HepG2 (cell line): ENCODE data around the gene STIM2. TPM values are rescaled to one million over a fixed set of nuclear protein-coding genes. Genes with fewer than 3 reads are reported as not detected.

Experiments used
- ARHGAP35 ChIP-seq: sonication (generic); formaldehyde crosslinking; IDR thresholded peaks from 2 replicates; pipeline ENCODE4 v1.9.0; 2022; ENCODE audit warnings: mild to moderate bottlenecking, inconsistent platforms, moderate library complexity, missing genetic modification reagents, borderline replicate concordance
- DDIT3 ChIP-seq: sonication (generic); formaldehyde crosslinking; IDR thresholded peaks from 2 replicates; pipeline ENCODE4 v1.4.0; 2020; ENCODE audit warnings: mild to moderate bottlenecking, missing genetic modification reagents
- E2F1 ChIP-seq: sonication (generic); formaldehyde crosslinking; IDR thresholded peaks from 2 replicates; pipeline ENCODE4 v1.5.0; 2020; ENCODE audit warnings: missing genetic modification reagents
- EZH2 ChIP-seq: conservative IDR thresholded peaks from 2 replicates; pipeline ENCODE4 v1.6.1; 2012; ENCODE audit warnings: mild to moderate bottlenecking, low read depth, low read length, moderate library complexity
- FUBP1 ChIP-seq: sonication (generic); formaldehyde crosslinking; IDR thresholded peaks from 2 replicates; pipeline ENCODE4 v1.5.1; 2020; ENCODE audit warnings: missing genetic modification reagents, mild to moderate bottlenecking, borderline replicate concordance
- HMGA1 ChIP-seq: sonication (generic); formaldehyde crosslinking; conservative IDR thresholded peaks from 2 replicates; pipeline ENCODE4 v1.4.0; 2020; ENCODE audit warnings: missing genetic modification reagents
- HOXA5 ChIP-seq: sonication (generic); formaldehyde crosslinking; IDR thresholded peaks from 2 replicates; pipeline ENCODE4 v1.4.0; 2020; ENCODE audit warnings: missing genetic modification reagents
- TGIF2 ChIP-seq: IDR thresholded peaks from 2 replicates; pipeline ENCODE4 v1.6.1; 2016; ENCODE audit warnings: control low read depth, missing compliant biosample characterization
- ZBTB7A ChIP-seq: sonication (generic); formaldehyde crosslinking; IDR thresholded peaks from 2 replicates; pipeline ENCODE4 v1.8.0; 2022; ENCODE audit warnings: mild to moderate bottlenecking, missing genetic modification reagents
- ZMAT3 ChIP-seq: sonication (generic); formaldehyde crosslinking; conservative IDR thresholded peaks from 2 replicates; pipeline ENCODE4 v1.7.0; 2021; ENCODE audit warnings: missing genetic modification reagents
- ZNF232 ChIP-seq: sonication (generic); formaldehyde crosslinking; IDR thresholded peaks from 2 replicates; pipeline ENCODE4 v1.4.0; 2020; ENCODE audit warnings: missing genetic modification reagents, borderline replicate concordance
- ZNF567 ChIP-seq: sonication (generic); formaldehyde crosslinking; IDR thresholded peaks from 2 replicates; pipeline ENCODE4 v1.8.1; 2023; ENCODE audit warnings: mild to moderate bottlenecking, missing genetic modification reagents, borderline replicate concordance
- ZNF629 ChIP-seq: sonication (generic); formaldehyde crosslinking; conservative IDR thresholded peaks from 2 replicates; pipeline ENCODE4 v1.5.0; 2020; ENCODE audit warnings: missing genetic modification reagents
- ZNF776 ChIP-seq: sonication (generic); formaldehyde crosslinking; IDR thresholded peaks from 2 replicates; pipeline ENCODE4 v1.4.0; 2020; ENCODE audit warnings: mild to moderate bottlenecking, missing genetic modification reagents
- polyA plus RNA-seq, 8 experiments: library from polyadenylated mRNA; depleted of rRNA in 3 of 8; stranded (reverse) in 7 of 8; unstranded in 1 of 8; fragments of >200 nt; fragmentation: Illumina TruSeq in 4 of 8; extraction: Trizol in 4 of 8; gene quantifications; 2 replicates each; pipeline versions ENCODE4 v1.2.1 to v1.2.3, GENCODE V29; 2011 to 2016; ENCODE audit warnings: low read depth in 4 of 8, missing spikeins in 1 of 8, mixed read lengths in 1 of 8; ENCODE audit not compliant: insufficient read depth in 1 of 8
- total RNA-seq, 5 experiments: library from RNA; depleted of rRNA; stranded (reverse); fragments of >200 nt; fragmentation: Illumina TruSeq; extraction: Trizol; gene quantifications; 2 replicates each; pipeline ENCODE4 v1.2.3, GENCODE V29; 2016; ENCODE audit warnings: low read depth in 1 of 5

Gene STIM2
- total and polyA plus RNA-seq, 2 of the 13 experiments (the other 11 are each of a cell fraction or from before 2014, with no cell fraction given): 19.3 to 19.4 TPM

DNA sequence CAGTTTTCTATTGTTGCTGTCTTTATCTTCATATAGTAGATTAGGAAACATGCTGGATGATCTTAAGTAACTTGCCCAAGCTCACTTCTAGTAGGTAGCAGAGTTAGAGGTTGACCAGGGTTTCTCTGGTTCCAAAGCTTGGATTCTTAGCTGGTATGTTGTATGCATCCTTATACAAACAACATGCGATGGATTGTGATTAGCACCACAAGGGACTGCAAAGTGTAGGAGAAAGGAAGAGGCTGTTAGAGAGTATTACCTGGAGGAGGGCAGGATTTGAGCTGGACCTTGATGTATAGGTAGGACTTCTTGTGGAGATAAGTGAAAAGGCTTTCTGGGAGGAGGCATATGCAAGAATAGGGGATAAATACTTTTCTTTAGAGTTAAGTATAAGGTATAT, 5.6 kb downstream of the STIM2 start (continued):
- no peak for TF ChIP-seq E2F1 (CRISPR knock-in tag)
- TF ChIP-seq ZNF232: no peak
- TF ChIP-seq ARHGAP35: no peak
- TF ChIP-seq ZNF567 (CRISPR knock-in tag): no peak
- no peak for TF ChIP-seq ZMAT3
- no peak for TF ChIP-seq ZNF776 (CRISPR knock-in tag)
- no peak for TF ChIP-seq HOXA5 (CRISPR knock-in tag)
- no peak for TF ChIP-seq HMGA1 (CRISPR knock-in tag)
- TF ChIP-seq EZH2: no peak
- no peak for TF ChIP-seq ZNF629 (CRISPR knock-in tag)
- no peak for TF ChIP-seq DDIT3 (CRISPR knock-in tag)
- no peak for TF ChIP-seq TGIF2 (CRISPR knock-in tag)
- TF ChIP-seq ZBTB7A (CRISPR knock-in tag): no peak
- no peak for TF ChIP-seq FUBP1 (CRISPR knock-in tag)
